HG02588 (cell line): ENCODE measurements around the gene PNLIPRP2.

ENCODE experiments used
- ATAC-seq: cut with Tn5 transposase; IDR thresholded peaks from one replicate; pipeline ENCODE4 v1.9.1; 2021; ENCODE audit warnings: mild to moderate bottlenecking, moderate library complexity; ENCODE audit not compliant: unreplicated experiment

Gene PNLIPRP2

GRCh38 chr10:116612107-116612769 lies 8.5 kb upstream of the PNLIPRP2 start:
- ATAC-seq, result no peak

GRCh38 chr10:116613471-116613870 lies 7.3 kb upstream of the PNLIPRP2 start:
- no peak for ATAC-seq

GRCh38 chr10:116614796-116615195 lies 6.0 kb upstream of the PNLIPRP2 start:
- ATAC-seq, result no peak

GRCh38 chr10:116615199-116615776 lies 5.5 kb upstream of the PNLIPRP2 start:
- ATAC-seq, result no peak

- ATAC-seq, result no peak
Observed at GRCh38 chr10:116621476-116621875, 723 bp downstream of the PNLIPRP2 start.

GRCh38 chr10:116621934-116622655 lies 1.3 kb downstream of the PNLIPRP2 start:
- ATAC-seq, result no peak

- ATAC-seq, result no peak
Observed at GRCh38 chr10:116625845-116626244, 5.1 kb downstream of the PNLIPRP2 start.

- ATAC-seq, result no peak
Observed at GRCh38 chr10:116626815-116627214, 6.1 kb downstream of the PNLIPRP2 start.

- no peak for ATAC-seq
Observed at GRCh38 chr10:116627386-116627933, 6.7 kb downstream of the PNLIPRP2 start.

- ATAC-seq, result no peak
Observed at GRCh38 chr10:116629340-116629739, 8.6 kb downstream of the PNLIPRP2 start.

- no peak for ATAC-seq
Observed at GRCh38 chr10:116630020-116630419, 9.3 kb downstream of the PNLIPRP2 start.

- no peak for ATAC-seq
Observed at GRCh38 chr10:116631871-116632295, 11.1 kb downstream of the PNLIPRP2 start.

GRCh38 chr10:116632596-116633215 lies 12.0 kb downstream of the PNLIPRP2 start:
- no peak for ATAC-seq

GRCh38 chr10:116633216-116633600 lies 12.5 kb downstream of the PNLIPRP2 start:
- ATAC-seq, result no peak

- ATAC-seq, result no peak
Observed at GRCh38 chr10:116634126-116634975, 13.6 kb downstream of the PNLIPRP2 start.

- ATAC-seq, result no peak
Observed at GRCh38 chr10:116636385-116636784, 15.6 kb downstream of the PNLIPRP2 start.

- no peak for ATAC-seq
Observed at GRCh38 chr10:116636976-116637375, 16.2 kb downstream of the PNLIPRP2 start.

GRCh38 chr10:116637830-116638229 lies 17.1 kb downstream of the PNLIPRP2 start:
- ATAC-seq, result no peak

- no peak for ATAC-seq
Observed at GRCh38 chr10:116646502-116646901, 25.7 kb downstream of the PNLIPRP2 start.

GRCh38 chr10:116648903-116649302 lies 28.1 kb downstream of the PNLIPRP2 start:
- no peak for ATAC-seq
